HUES6 (cell line): ENCODE measurements around the gene PCDHGA5.
"Not testable (repeated sequence)": the region's sequence is repeated elsewhere in the genome, so short reads cannot be mapped to it uniquely, and the experiment has no call there.

ENCODE experiments used
- H3K27ac ChIP-seq: 2 replicates; pipeline ENCODE4 v1.7.0; 2013; ENCODE audit warnings: low read depth, mild to moderate bottlenecking, low read length, inconsistent platforms
- H3K27me3 ChIP-seq: 2 replicates; pipeline ENCODE4 v1.6.1; 2013; ENCODE audit warnings: low read length; ENCODE audit not compliant: control insufficient read depth, insufficient read depth
- H3K36me3 ChIP-seq: 2 replicates; pipeline ENCODE4 v1.6.1; 2013; ENCODE audit warnings: low read length; ENCODE audit not compliant: control insufficient read depth, insufficient read depth
- H3K4me1 ChIP-seq: 2 replicates; pipeline ENCODE4 v1.6.1; 2013; ENCODE audit warnings: low read length; ENCODE audit not compliant: control insufficient read depth, insufficient read depth
- H3K4me3 ChIP-seq: 2 replicates; pipeline ENCODE4 v1.5.1; 2013; ENCODE audit warnings: low read depth, low read length
- H3K9ac ChIP-seq: one replicate; pipeline ENCODE4 v1.6.1; 2013; ENCODE audit warnings: mild to moderate bottlenecking, low read length
- H3K9me3 ChIP-seq: 2 replicates; pipeline ENCODE4 v1.6.1; 2013; ENCODE audit warnings: low read depth, low read length; ENCODE audit not compliant: control insufficient read depth, insufficient read depth

PCDHGA5 gene

GRCh38 chr5:141409598-141410306 is 45.8 kb downstream of the PCDHGA5 start:
- Histone ChIP-seq H3K36me3 (no peaks in the 10 kb centered on the region), H3K9me3 (peaks cover 24% of the 10 kb centered on the region), H3K4me1 (no peaks in the 10 kb centered on the region), H3K27me3 (peaks cover 17% of the 10 kb centered on the region), H3K4me3 (no peak overlapping the region), H3K27ac (no peak overlapping the region), H3K9ac (no peak overlapping the region)

DNA sequence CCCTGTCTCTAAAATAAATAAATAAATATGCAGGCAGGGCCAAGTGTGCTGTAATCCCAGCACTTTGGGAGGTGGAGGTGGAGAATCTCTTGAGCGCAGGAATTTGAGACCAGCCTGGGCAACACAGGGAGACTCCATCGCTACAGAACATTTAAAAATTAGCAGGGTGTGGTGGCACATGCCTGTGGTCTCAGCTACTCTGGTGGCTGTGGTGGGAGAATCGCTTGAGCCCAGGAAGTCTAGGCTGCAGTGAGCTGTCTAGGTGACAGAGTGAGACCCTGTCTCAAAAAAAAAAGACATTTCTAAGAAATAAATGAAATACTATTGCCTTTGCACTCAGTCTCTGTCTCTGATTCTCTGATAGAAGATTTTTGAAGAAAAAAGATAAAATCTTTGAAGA is 47.6 kb downstream of the PCDHGA5 start:
- no peak overlapping the region for H3K4me3 ChIP-seq

GRCh38 chr5:141412854-141413539 is 49.0 kb downstream of the PCDHGA5 start, which contains the start of gene PCDHGA10:
TSS of gene PCDHGA10 (plus strand) at chr5:141412987. CDS start at chr5:141413176, 189 bp downstream.
- H3K27ac ChIP-seq, result no peak within 1 kb of the TSS
- no peaks in the 10 kb centered on the region for H3K4me1 ChIP-seq
- H3K9ac ChIP-seq, result peak within 1 kb of the TSS; percentile 52
- peak within 1 kb of the TSS; percentile 69 for H3K4me3 ChIP-seq
- H3K36me3 ChIP-seq, result no peaks in the 10 kb centered on the region
- H3K27me3 ChIP-seq, result peaks cover 18% of the 10 kb centered on the region
- H3K9me3 ChIP-seq, result peaks cover 25% of the 10 kb centered on the region

More for the DNA sequence above, 47.6 kb downstream of the PCDHGA5 start:
- Histone ChIP-seq H3K27me3 (peaks cover 17% of the 10 kb centered on the region), H3K27ac (no peak overlapping the region), H3K36me3 (no peaks in the 10 kb centered on the region), H3K9me3 (peaks cover 25% of the 10 kb centered on the region), H3K4me1 (no peaks in the 10 kb centered on the region), H3K9ac (no peak overlapping the region)

DNA sequence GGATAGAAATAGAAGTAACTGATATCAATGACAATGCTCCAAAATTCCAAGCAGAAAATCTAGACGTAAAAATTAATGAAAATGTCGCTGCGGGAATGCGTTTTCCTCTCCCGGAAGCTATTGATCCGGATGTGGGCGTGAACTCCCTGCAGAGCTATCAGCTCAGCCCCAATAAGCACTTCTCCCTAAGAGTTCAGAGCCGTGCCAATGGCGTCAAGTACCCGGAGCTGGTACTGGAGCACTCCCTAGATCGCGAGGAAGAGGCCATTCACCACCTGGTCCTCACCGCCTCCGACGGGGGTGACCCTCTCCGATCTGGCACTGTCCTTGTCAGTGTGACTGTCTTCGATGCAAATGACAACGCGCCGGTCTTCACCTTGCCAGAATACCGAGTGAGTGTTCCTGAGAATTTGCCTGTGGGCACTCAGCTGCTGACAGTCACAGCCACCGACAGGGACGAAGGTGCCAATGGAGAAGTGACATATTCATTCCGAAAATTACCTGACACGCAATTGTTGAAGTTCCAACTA is 49.6 kb downstream of the PCDHGA5 start:
- no peak overlapping the region for H3K27ac ChIP-seq
- peaks cover 29% of the 10 kb centered on the region for H3K9me3 ChIP-seq
- H3K4me3 ChIP-seq, result peak overlapping the region; percentile 69
- H3K36me3 ChIP-seq, result no peaks in the 10 kb centered on the region
- H3K27me3 ChIP-seq, result peaks cover 19% of the 10 kb centered on the region
- no peaks in the 10 kb centered on the region for H3K4me1 ChIP-seq
- H3K9ac ChIP-seq, result peak overlapping the region; percentile 52

GRCh38 chr5:141414548-141415274 is 50.7 kb downstream of the PCDHGA5 start:
- H3K36me3 ChIP-seq, H3K9ac ChIP-seq, H3K4me1 ChIP-seq, H3K4me3 ChIP-seq, H3K27ac ChIP-seq: not testable (repeated sequence)
- peaks cover 15% of the 10 kb centered on the region for H3K27me3 ChIP-seq
- H3K9me3 ChIP-seq, result peaks cover 37% of the 10 kb centered on the region

- peaks cover 36% of the 10 kb centered on the region for H3K9me3 ChIP-seq
- not testable (repeated sequence) for H3K9ac ChIP-seq
Observed at GRCh38 chr5:141415275-141415618, 51.3 kb downstream of the PCDHGA5 start.

More at GRCh38 chr5:141415275-141415618, 51.3 kb downstream of the PCDHGA5 start:
- H3K27me3 ChIP-seq, result peaks cover 14% of the 10 kb centered on the region
- not testable (repeated sequence) for H3K4me1 ChIP-seq, H3K4me3 ChIP-seq, H3K36me3 ChIP-seq, H3K27ac ChIP-seq
